HTR-8/SVneo (cell line): ENCODE data around the gene DSC3.
A peak's percentile ranks its signal among the peaks of the same experiment; 100 is the strongest.
"Not testable (repeated sequence)": the region's sequence is repeated elsewhere in the genome, so short reads cannot be mapped to it uniquely, and the experiment has no call there.

Experiments
- DNase-seq: peaks from one replicate; pipeline ENCODE4 v3.0.0; 2011; ENCODE audit warnings: low spot score, mixed read lengths; ENCODE audit not compliant: insufficient read length
- FAIRE-seq: peaks from 2 replicates; lab custom pipeline; 2011; peaks lifted over from hg19 to GRCh38; lab: Jason Lieb, UNC

DSC3 gene

DNA sequence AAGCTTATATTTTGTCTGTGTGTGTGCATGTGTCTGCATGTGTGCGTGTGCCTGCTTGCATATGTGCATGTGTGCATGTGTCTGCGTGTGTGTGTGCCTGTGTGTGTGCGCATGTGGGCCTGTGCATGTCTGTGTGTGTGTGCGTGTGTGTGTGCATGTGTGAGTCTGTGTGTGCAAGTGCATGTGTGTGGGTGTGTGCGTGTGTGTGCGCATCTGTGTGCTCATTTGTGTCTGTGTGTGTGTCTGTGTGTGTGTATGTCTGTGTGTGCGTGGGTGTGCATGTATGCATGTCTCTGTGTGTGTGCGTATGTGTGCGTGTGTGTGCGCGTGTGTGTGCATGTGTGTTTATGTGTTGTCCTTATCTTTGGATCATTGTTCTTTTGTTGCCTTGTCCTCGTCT, 56.8 kb downstream of the DSC3 start:
- DNase-seq = no peak
- FAIRE-seq = peak; percentile 49

DNA sequence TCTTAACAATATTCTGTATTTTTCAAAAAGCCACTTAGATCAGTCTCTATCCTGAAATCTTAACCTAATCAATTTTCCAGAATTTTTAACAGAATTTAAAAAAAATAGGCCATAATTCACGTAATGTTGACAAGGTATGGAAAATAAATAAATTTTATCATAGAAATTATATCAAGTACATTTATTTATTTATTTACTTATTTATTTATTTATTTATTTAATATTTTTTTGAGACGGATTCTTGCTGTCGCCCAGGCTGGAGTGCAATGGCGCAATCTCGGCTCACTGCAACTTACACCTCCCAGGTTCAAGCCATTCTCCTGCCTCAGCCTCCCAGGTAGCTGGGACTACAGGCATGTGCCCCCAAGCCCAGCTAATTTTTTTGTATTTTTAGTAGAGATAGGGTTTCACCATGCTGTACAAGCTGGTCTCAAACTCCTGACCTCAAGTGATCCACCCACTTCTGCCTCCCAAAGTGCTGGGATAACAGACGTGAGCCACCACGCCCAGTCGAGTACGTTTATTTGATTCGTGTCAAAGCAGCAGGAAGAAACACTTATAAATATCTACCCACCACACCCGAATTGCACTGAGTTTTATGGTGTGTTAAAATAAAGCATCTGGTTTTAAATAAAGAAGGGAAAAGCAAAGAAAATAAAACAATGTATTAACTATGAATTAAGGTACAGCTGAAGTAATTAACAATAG, 60.1 kb downstream of the DSC3 start:
- FAIRE-seq (no peak), DNase-seq (no peak)

DNA sequence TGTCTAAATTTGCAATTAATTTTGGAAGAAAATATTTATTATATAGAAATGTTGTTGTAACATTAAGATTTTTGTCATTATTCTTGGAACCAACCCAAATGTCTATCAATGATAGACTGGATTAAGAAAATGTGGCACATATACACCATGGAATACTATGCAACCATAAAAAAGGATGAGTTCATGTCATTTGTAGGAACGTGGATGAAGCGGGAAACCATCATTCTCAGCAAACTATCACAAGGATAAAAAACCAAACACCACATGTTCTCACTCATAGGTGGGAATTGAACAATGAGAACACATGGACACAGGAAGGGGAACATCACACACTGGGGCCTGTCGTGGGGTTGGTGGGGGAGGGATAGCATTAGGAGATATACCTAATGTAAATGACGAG, 64.5 kb downstream of the DSC3 start:
- FAIRE-seq = not testable (repeated sequence)

DNA sequence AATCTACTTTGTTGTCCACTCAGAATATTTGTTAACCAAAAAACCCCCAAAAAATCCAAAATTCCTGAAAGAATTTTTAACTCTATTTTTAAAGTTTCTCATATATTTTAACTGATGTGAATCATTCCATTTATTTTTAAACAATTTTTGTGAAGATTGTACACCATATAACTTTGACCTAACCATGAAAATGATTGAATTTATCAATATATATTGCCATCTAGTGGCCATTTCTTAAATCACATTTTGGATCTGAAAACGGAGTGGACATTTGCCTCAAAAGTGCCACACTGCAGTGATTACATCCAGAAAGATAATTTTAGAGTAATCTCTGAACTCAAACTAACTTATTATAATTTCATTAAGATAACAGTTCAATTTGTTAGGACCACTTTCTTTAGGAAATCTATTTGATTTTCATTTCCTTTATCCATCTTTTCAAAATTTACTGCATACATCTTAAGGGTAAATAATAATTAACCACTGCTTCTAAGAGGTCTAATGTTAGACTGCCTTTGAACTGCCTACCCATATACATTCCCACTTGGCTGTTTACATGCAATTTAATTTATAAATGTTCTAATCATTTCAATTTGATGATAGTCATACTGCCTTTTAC, 71.1 kb downstream of the DSC3 start:
- FAIRE-seq = no peak
- DNase-seq = no peak

More for the DNA sequence above, 64.5 kb downstream of the DSC3 start:
- not testable (repeated sequence) for DNase-seq

DNA sequence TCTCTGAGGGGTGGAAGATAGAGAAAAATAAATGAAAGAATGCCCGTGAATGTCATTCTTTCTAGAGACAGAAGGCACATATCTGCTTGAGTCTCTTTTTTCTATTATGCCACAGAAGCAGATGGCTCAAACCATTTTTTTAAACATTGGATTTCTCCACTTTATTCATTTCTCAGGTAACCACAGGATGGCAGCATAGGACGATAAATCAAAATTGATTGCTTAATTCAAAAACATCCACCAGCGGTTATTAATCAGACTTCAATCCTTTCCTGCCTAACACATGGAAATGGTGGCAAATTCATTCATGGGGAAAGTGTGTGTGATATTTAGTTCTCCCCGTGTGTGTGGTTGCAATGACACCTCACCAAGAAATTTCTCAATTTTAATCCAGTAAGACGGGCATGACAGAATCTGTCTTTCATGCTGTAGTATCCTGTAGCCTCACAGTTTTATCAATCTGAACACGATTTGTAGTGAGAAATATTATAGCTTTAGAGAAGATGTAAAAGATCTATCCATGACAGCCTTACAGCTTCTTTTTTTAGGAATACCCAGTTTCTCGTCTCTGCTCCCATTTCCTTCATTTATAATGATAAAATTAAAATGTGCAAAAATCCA, 72.2 kb downstream of the DSC3 start:
- no peak for FAIRE-seq
- DNase-seq = no peak

DNA sequence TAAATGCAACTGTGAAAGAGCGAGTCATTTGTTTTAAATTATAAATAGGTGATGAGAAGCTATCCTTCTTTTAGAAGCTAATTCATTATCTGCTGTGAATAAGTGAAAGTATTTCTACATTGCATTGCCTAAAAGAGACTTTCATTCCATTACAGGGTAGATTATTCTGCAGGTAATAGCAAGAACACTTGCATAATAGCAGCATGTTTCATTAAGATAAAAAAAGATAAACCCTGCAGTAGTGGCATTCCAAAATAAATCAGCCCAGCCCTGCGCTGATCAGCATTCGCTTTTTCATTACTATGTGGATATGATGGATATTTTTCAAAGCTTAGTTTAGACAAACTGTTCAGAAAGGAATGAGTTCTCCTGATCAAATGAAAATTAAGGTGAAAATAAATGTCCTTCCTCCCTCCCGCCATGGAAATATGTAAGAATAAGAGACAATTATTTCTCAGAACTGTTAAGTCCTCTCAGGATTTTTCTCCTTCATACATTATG, 72.8 kb downstream of the DSC3 start:
- FAIRE-seq = no peak
- DNase-seq = no peak

DNA sequence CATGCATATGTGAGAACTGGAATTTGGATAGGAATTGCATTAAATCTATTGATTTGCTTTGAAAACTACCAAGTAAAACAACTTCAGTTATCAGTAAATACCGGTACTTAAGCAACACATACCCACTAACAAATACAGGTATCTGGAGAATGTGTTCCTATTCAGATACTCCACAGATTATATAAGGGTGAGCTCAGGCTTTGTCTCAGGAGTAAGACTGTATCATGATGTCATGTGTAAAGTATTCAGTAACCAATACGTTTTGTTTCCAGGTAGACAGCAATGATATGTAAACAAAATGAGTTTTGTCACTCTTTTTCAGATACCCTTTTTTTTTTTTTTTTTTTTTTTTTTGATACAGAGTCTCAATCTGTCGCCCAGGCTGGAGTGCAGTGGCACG, 74.8 kb downstream of the DSC3 start:
- FAIRE-seq (no peak), DNase-seq (no peak)

DNA sequence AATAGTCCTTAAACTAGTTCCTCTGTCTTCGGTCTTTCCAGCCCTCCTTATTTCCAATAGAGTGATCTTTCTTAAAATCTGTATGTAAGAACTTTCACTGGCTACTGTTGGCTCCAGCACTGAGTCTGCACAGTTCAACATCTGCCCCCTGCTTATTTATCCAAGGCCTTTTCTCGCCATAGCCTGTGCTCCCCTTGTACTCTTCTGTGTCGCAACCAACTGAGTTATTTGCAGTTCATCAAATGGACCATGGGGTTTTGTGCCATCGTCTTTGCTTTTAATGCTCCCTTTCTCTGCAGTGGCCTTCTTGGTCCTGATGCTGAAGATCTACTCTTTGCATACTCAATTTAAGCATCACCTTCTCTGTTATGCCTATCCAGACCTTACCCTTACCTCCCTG, 77.3 kb downstream of the DSC3 start:
- no peak for DNase-seq
- FAIRE-seq = no peak

DNA sequence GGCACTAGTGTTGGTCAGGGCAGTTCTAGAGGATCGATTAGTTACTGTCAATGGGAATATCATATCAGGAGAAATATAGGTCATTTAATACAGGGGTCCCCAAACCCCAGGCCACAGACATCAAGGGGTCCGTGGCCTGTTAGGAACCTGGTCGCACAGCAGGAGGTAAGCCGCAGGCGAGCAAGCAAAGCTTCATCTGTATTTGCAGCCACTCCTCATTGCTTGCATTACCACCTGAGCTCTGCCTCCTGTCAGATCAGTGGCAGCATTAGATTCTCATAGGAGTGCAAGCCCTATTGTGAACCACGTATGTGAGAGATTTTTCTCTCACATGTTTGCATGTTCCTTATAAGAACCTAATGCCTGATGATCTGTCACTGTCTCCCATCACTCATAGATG, 81.9 kb downstream of the DSC3 start:
- DNase-seq (no peak), FAIRE-seq (no peak)

DNA sequence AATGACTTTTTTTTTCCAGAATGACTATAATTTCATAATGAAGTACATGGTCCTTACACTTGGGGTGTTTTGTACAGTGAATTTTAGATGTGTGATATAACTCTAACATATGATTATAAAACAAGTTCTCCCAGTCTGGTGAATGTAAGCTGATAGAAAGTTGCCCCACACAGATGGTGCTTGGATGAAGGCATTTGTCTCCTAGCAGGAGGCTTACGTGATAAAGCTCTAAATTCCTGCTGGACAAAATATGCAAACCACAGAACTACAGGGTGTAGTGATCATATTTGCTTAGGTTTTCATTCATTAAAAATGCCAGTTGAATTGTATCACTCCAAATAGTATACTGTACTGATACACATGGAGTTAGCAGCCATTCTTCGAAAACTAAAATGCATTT, 85.5 kb downstream of the DSC3 start:
- no peak for DNase-seq
- no peak for FAIRE-seq

DNA sequence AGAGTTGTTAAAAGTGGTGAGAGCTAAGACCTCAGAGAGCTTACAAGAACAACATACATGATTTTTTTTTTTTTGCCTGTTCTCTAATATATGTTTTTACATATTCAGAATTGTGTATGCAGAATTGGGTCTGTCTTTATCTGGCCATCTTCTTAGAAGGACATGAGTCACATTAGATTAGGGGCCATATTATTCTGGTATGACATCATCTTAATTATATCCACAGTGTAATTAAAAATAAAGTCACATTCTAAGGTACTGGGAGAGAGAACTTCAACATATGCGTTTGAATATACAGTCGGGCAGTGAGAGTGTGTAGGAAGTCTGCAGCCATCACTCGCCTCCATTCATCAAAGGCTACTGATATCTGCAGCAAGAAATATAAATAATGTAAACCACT, 88.3 kb downstream of the DSC3 start:
- no peak for DNase-seq
- no peak for FAIRE-seq

DNA sequence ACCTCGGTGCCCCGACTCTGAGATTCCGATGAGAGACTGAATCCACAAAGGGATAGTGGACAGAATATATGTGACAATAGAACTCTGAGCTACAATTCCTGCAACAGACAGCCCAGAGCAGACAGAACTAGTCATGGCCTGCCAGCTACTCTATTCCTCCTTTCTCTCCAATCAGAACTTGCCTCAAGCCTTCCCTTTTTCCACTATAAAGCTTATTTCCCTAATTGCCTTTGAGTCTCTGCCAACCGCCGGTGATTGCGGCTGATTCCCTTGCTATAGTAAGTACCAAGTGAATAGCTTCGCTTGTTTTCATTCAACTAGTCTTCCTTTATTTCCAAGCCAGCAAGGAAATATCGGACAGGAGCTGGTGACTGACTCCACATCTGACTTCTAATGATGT, 96.8 kb downstream of the DSC3 start:
- FAIRE-seq (no peak), DNase-seq (no peak)

DNA sequence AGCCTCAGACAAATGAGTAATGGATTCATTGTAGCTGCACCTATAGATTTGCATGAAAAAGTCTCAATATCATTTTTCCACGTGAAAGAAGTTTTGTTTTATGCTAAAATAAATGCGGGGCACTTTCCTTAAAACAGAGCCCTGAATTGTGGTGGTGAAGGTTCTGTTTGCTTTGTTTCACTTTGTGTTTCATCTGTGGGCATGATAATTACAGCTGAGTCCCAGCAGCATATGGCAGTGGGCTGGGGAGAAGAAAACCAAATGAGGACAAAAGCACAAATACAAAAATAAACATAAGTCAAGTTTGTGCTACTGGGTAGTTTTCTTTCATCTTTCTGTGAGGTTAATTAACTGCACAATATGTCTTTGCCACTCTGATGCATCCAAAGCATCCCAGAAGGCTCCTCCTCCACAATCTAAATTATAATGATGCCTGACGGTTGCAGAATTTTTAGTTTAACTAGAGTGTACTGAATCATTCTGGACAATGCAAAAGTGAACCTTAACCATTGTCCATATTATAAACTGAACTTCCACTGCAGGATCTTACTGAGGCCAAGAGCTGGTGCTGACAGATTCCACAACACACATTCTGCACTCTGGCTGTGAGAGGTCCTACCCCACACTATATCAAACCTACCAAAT, 97.6 kb downstream of the DSC3 start:
- no peak for DNase-seq
- FAIRE-seq = no peak

DNA sequence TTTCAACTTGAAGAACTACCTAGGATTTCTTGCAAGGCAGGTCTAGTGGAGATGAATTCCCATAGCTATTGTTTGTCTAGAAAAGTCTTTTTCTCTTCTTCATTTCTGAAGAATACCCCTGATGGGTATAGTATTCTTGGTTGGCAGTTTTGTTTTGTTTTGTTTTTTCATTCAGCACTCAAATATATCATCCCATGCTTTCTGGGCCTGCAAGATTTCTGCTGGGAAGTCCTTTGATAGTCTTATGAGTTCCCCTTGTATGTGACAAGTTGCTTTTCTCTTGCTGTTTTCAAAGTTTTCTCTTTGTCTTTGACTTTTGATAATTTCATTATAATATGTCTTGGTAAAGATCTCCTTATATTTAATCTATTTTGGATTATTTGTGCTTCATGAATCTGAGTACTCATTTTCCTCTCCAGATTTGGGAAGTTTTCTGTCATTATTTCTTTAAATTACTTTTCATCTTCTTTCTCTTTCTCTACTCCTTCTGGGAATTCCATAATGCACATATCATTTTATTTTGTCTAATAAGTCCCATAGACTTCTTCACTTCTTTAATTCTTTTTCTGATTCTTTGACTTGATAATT, 101.5 kb downstream of the DSC3 start:
- FAIRE-seq = no peak
- no peak for DNase-seq
